ACHN (cell line): ENCODE results near the gene IMPDH1.
A peak's percentile ranks its signal among the peaks of the same experiment; 100 is the strongest.

ENCODE experiments used
- DNase-seq: peaks from one replicate; pipeline ENCODE4 v3.0.0-alpha.2; 2015
- in situ Hi-C: cut with HindIII; loops from 2 replicates; pipeline ENCODE4 v1.10.0; 2017; ENCODE audit warnings: low sequenced_read_pairs, low pct_ligation_motif_present, low pct_unique_long_range_greater_than_20kb

Gene IMPDH1

DNA sequence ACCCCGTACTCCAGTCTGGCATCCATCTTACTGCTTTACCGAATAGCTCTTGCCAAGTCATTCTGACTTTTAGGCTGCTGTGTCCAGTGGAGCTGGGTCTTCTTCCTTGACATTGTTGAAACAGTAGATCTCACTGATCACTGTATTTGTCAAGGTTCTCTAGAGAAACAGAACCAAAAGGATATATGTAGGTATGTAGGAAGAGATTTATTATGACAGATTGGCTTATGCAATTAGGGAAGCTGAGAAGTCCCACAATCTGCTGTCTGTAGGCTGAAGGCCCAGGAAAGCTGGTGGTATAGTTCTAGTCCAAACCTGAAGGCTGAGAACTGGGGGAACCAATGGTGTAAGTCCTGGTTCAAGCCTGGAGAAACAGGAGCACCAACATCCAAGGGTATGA, 36.2 kb downstream of the IMPDH1 start:
- DNase-seq = no peak
- in situ Hi-C loops = no loop called here

DNA sequence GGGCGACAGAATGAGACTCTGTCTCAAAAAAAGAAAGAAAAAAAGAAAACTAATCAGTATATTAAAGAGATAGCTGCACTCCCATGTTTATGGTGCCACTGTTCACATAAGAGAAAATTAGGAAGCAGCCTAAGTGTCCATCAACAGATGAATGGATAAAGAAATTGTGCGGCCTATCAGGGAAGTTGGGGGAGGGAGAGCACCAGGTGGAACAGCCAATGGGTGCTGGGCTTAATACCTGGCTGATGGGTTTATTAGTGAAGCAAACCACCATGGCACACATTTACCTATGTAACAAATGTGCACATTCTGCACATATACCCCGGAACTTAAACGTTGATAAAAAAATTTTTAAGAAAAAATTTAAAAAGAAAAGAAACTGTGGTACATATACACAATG, 39.3 kb downstream of the IMPDH1 start:
- DNase-seq = no peak
- in situ Hi-C loops = no loop called here

DNA sequence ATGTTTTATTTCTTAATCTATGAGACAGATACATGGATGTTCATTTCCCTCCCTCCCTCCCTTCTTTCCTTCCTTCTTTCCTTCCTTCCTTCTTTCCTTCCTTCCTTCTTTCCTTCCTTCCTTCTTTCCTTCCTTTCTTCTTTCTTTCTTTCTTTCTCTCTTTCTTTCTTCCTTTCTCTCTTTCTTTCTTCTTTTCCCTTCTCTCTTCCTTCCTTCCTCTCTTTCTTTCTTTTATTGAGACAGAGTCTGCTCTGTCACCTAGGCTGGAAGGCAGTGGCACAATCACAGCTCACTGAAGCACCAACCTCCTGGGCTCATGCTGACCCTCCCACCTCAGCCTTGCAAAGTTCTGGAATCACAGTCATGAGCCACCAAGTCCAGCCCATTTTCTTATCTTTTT, 42.8 kb downstream of the IMPDH1 start:
- in situ Hi-C loops = no loop called here

DNA sequence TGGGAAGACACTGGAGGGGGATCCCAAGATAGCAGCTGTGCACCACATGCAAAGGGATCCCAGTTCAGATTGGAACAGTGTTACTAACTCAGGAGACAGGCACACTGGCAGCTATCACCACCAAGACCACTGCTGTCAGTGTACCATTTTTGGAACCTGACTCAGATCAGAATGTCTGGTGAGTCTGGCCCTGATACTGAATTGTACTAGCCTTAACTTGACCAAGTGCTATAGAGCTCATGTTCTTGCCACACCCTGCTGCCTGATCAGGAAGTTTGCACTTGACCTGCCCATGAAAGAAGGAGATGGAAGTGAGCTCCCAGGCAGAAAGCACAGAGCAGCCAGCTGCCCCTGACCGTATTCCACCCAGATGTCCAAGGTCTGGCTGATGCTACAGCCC, 43.5 kb downstream of the IMPDH1 start:
- in situ Hi-C loops = no loop called here
- no peak for DNase-seq

More for the DNA sequence above, 42.8 kb downstream of the IMPDH1 start:
- DNase-seq = no peak

DNA sequence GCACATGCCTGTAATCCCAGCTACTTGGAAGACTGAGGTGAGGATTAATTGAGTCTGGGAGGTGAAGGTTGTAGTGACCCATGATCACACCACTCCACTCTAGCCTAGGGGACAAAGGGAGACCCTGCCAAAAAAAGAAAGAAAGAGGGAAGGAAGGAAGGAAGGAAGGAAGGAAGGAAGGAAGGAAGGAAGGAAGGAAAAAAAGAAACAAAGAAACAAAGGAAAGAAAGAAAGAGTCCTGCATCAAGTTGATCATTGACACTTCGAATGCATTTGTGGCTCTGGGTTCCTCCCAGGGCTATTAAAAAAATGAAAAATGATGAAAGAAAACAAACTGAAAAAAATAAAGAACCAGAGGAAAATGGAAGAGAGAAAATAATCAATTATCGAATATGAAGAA, 44.4 kb downstream of the IMPDH1 start:
- no peak for DNase-seq
- in situ Hi-C loops = no loop called here

DNA sequence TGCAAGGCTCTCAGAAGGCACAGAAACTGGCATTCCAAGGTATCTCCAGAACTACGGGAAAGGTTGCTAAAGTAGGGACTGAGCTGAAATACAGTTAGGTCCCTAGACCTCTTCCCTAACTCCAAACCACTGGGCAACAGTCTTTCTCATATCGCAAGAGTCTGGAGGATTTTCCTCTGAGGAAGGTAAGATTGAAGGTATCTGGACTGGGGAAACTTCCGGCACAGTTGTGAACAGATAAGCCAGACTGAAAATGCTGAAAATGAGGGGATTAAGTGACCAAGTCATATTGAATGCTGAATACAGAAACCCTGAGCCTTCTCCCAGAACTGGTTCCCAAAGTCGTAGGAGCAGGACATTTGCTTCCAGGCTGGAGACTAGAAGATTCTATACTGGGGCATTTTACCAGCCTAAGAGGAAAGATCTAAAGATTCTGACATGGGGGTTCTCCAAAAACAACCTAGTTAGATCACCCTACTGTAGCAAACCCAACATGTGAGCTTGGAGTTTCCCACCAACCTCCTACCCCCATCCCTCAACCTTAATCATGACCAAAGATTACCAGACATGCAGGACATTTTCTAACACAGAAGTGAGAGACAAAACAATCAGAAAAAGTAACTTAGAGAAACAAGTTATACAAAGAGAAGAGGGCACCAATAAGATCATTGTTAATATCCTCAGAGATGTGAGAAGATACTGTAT, 45.5 kb downstream of the IMPDH1 start:
- no peak for DNase-seq
- in situ Hi-C loops = no loop called here

DNA sequence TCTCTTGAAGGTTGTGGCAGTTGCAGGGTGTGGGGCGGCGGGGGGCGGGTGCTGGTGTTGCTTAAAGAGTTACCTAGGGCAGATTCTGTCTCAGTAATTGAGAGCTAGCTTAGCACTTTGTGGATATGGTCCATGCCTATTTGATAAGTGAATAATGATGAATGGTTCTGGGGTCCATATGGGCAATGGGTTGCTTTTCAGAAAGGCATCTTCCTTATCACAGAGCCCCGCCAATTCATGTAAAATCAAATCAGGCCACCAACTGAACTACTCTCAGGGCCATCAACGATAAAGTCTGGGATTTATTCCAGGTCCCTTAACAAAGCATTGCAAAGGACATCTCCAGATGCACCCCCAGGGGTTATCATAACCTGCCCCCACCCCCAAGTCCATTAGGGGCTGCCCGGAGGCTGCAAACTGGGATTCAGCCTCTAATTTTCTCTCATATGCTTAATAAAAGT, 46.5 kb downstream of the IMPDH1 start:
- DNase-seq = no peak
- in situ Hi-C loops = no loop called here

DNA sequence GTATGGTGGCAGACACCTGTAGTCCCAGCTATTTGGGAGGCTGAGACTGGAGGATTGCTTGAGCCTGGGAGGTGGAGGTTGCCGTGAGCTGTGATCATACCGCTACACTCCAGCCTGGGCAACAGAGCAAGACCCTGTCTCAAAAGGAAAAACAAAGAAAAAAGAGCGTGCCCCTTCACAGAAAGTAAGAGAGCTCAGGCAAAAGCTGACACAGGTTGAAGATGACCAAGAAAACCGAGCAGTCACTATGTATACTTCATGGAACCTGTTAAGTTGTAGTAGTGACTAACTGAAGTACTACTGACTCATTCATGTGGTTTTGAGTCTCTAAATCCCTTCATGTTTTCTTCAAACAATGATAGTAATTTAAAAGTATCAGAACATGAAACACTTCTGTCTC, 47.1 kb downstream of the IMPDH1 start:
- DNase-seq = no peak
- in situ Hi-C loops = no loop called here

DNA sequence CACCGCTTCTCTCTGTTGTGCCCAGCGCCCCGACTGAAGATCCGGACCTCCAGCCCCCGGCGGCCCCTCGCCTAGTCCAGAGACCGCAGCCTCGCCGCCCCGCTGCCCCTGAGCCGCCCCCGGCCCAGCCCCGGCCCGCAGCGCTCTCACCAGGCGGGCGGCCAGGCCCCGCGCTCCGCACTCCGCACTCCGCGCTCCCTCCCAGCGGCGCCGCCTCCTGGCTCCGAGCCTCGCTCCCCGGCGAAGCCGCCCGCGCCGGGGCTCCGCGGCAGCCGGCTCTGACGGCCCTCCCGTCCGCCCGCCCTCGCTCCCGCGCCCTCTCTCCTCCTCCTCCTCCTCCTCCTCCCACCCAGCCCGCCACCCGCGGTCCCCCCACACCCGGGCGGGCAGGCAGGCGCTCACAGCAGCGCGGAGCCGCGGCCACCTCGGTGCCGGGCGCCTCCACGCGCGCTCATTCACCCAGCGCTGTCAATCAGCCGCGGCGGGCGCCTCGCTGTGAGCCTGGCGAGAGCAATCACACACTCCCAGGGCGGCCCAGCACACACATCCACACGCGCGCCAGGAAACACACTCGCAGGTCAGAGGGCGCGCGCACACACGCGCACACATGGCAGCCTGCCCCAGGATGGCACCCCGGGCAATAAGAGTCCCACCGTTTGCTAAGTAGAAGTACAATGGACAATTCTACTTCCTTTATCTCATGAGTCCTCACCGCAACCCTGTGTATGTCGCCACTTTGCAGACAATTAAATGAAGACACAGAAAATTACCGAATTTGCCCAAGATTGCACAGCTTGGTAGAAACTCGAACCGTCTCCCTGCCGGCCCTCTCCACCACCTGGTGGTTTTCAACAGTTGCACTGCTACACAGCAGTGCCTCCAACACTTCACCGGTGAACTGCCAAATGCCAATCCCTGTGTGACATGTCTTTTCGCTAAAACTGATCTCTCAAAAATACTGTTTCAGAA, 48.1 kb downstream of the IMPDH1 start, which contains the start of gene PRRT4:
PRRT4 (minus strand) TSS at position 280 of the 969 bp plus-strand sequence.
- DNase-seq = peak; percentile 27
- in situ Hi-C loops = no loop called here

DNA sequence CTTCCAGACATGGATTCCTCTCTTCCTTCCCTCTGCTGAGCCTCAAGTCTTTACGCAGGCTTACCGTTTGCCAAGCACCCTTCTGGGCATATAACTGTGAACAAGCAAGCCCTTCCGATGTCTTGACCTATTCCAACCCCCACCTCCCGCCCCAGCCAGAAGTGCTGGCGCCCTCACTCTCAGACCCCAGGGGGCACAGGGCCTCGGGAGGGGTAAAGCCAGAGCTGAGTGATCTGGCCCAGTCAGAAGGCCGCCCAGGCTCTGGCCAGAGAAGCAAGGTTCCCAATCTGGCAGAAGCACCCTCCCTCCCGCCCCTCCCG, 49.5 kb downstream of the IMPDH1 start:
- in situ Hi-C loops = no loop called here
- DNase-seq = no peak

DNA sequence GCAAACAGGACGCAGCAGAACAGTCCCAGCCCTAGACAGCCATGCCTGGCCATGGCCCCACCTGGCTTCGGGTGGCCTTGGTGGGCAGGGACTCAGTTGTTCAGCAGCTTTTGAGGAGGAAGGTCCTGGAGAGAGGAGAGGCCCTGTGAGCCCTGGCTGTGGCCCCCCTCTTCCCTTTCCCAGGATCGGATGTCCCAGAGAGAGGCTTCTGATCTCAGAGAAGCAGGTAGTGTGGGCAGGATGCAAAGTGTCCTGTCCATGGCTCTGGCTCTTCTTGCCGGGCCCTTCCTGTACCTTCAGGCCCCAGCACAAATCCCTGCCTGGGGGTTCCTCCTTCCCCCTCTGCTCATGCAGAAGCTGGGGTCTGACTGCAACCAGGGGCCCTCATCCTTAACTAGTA, 49.8 kb downstream of the IMPDH1 start:
- in situ Hi-C loops = no loop called here
- DNase-seq = no peak

DNA sequence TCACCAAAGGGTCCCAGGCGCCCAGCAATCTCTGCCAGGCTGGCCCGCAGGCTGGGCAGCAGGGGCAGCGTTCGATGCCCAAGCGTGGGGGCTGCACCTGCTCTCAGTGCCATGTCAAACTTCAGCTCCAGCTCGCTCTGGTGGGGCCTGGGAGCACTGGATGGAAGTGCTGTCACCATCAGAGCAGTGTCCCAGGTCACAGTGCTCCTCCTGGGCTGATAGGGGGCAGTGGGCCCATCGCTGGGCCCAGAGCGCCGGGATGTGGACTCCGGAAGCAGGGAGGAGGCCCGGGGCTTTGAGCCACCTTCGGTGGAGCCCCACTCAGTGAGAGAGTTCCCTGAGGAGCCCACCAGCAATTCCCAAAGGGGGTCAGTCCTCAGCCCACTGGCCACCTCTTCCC, 50.4 kb downstream of the IMPDH1 start:
- no peak for DNase-seq
- in situ Hi-C loops = no loop called here

DNA sequence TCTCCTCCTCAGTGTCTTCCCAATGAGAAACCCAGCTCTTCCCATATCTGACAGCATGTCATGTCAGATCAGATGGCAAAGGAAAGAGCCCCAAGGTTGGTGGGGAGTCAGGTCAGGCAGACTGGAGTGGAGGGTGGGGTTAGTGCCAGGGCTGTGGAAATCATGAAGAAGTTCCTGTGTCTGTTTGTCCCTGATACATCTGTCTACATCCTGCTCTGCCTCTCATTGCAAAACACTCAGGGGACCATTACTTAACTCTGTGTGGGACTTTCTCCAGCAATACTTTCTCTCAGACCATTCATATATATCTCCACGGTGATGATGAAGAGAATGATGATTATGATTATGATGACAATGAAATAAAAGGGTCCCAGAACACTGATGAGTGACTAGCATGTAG, 51.5 kb downstream of the IMPDH1 start:
- DNase-seq = no peak
- in situ Hi-C loops = no loop called here

DNA sequence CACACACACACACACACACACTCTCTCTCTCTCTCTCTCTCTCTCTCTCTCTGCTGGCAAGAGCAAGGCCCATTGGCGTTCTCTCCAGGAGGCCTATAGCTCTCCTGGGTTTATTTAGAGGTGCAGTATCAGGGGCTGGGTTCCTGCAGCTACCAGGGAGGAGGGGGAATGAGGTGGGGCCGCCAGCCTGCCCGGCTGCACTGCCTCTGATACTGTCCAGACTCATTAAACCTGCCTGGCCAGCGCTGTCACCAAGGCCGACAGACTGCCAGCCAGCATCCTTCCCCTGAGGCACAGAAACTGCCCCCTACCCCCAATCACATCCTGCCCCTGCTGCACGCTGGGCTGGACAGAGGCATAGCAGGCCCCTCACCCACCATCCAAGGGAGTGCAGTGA, 52.6 kb downstream of the IMPDH1 start:
- in situ Hi-C loops = no loop called here
- DNase-seq = no peak

DNA sequence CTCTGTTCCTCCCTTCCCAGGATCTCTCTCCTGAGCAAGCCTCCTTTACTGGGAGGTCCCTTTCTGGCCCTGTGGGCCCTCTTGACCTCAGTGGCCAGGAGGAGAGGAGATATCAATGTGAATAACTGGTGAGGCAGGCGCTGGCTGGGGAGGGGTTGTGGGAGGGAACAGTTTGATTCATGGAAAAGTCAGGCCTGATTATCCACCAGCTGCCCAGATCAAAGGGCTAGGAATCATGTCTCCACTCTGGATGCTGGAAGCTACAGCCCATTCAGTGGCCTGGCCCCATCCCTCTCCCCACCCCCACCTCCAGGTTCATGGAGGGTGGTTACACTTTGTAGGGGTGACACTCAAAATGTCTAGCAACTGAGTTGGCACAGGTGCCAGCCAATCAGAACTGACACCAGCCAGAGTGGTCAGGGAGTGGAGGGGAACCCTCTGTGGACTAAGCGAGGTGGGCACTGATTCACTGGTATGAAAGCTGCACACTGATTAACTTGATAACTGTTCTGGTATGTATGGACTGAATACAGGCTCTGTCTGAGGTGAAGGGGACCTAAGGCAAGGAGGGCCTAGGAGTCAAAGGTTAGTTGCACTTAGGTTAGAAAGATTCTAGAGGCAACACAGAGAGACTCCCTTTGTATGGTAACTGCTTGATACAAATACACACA, 53.1 kb downstream of the IMPDH1 start:
- in situ Hi-C loops = no loop called here

DNA sequence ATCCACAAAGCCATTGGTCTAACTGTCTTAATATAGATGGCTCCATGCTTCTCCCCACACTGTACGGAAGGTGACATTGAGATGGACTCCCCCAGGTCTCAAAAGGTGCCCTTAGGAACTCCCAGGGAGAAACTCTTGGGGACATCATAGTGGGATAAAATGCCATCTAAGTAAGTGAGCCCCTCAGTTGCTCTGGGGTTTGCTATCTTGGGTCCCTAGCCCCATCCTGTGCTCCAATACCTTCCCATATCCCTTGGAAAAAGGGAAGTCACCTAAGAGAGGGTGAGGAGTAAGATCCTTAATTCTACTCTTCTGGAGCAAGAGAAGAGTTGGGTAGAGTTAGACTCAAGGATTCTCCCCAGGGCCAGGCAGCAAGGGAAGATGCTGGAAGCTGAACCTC, 56.2 kb downstream of the IMPDH1 start:
- in situ Hi-C loops = no loop called here
- DNase-seq = no peak

More for the DNA sequence above, 53.1 kb downstream of the IMPDH1 start:
- DNase-seq = no peak

DNA sequence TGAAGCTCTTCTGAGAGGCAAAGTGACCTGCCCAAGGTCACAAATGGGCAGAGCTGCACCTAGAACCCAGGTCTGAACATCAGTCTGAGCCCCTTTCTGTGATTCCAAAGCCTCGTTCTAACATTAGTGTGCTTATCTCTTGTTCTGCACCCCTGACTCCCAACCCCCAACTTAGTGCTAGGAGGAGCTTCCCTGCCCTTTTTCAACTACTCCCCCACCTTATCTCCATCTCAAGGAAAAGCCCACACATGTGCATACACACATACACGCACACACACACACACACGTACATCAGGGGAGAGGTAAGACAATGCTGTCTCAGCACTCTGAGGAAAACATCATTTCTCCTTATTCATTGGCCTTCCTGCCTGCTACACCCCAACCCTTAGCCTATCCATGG, 56.6 kb downstream of the IMPDH1 start:
- in situ Hi-C loops = no loop called here
- no peak for DNase-seq

DNA sequence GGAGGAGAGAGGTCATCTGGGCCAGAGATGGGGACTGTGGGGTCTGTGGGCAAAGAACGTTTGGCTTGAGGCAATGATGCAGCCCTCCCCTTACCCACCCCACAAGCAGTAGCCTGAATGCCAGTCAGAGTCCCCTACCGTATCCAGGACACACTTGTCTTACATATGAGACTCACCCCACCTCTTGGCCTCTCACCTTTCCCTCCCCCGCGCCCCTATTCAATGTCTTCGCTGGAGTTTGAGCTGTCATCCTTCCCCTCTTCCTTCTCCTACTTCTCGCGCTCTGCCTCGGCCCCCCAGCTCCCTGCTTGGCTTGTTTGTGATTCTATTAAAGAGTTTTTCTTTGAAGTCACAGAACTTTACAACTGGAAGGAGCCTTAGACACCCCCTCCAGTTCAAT, 57.1 kb downstream of the IMPDH1 start:
- DNase-seq = no peak
- in situ Hi-C loops = no loop called here

DNA sequence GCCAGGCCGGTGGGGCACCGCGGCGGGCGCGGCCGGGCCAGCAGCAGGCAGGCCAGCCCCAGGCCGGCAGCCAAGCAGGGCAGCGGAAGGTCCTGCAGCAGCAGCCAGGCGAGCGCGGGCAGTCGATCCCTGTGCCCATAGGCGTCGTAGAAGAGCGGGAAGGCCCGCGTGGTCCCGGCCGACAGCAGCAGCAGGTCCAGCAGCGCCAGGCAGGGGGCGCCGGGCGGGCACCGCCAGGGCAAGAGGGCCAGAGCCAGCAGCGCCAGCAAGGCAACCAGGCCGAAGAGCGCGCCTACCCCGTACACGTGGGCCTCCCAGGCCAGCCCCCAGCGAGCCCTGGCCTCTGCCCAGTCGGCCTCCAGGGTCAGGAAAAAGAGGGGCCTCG, 57.6 kb downstream of the IMPDH1 start:
- no peak for DNase-seq
- in situ Hi-C loops = no loop called here
